ENCODE results near the gene LAMA1. TPM values are rescaled to one million over a fixed set of nuclear protein-coding genes. Genes with fewer than 3 reads are reported as not detected.

The LAMA1 gene
- total RNA-seq, 1 experiment from 2014 or later = 0.39 TPM

Other genes with a start within 250 kb of the LAMA1 start
- not detected in 2 replicates for gene LRRC30, start 113.3 kb upstream of the LAMA1 start, total RNA-seq (2014; rRNA removed; shearing (Covaris generic))